Lower leg skin (tissue), 4 donors: Measurements from ENCODE around the gene ARIH1. TPM values are rescaled to one million over a fixed set of nuclear protein-coding genes. Genes with fewer than 3 reads are reported as not detected.

Source experiments
- DNase-seq, 2 donors: peaks; one replicate each; pipeline ENCODE4 v3.0.0-alpha.2; 2019; ENCODE audit warnings: low spot score in 2 of 2
- H3K4me3 ChIP-seq: fragments of 200-600 bp; sonication (generic); 2 replicates; pipeline ENCODE4 v1.5.1; 2017; ENCODE audit warnings: mild to moderate bottlenecking, low read depth; ENCODE audit not compliant: poor library complexity, severe bottlenecking
- CTCF ChIP-seq, 3 donors: fragments of 450-650 bp; IDR thresholded peaks; one replicate each; pipeline ENCODE4 v1.5.1; 2016; ENCODE audit warnings: antibody characterized with exemption in 3 of 3, mild to moderate bottlenecking in 3 of 3, moderate library complexity in 2 of 3
- POLR2A ChIP-seq, 2 donors: fragments of 450-650 bp; IDR thresholded peaks; one replicate each; pipeline ENCODE4 v1.6.1; 2016 to 2017; ENCODE audit warnings: antibody characterized with exemption in 2 of 2, mild to moderate bottlenecking in 1 of 2, moderate library complexity in 1 of 2
- WGBS, 2 donors: methylation state at CpG; one replicate each; pipeline ENCODE4 v1.1.5; 2018; 5-methylcytosine and 5-hydroxymethylcytosine counted together
- intact Hi-C: fragments of 100-400 bp; cut with DNase I; formaldehyde crosslinking; loops from one replicate; pipeline ENCODE4 v1.15.0; 2023; ENCODE audit warnings: low total_unique reads
- total RNA-seq, 4 donors: library from RNA; depleted of rRNA; stranded (reverse); fragments of >200 nt; gene quantifications; one replicate each; pipeline ENCODE4 v1.1.0, GENCODE V29; 2016

ARIH1 gene
- total RNA-seq, 4 donors from 2014 or later, result 71.8 to 126 (median 114) TPM

- WGBS, 2 donors, result 78 to 92% methylated on average over 3 of the region's 3 CpGs
- intact Hi-C loops, result no loop called here
- TF ChIP-seq CTCF (IDR thresholded peaks at IDR 0.05) (no peak), POLR2A (IDR thresholded peaks at IDR 0.05) (no peak)
- DNase-seq, result no peak
- no peak overlapping the region for H3K4me3 ChIP-seq
Measured at GRCh38 chr15:72534523-72534922, 60.4 kb downstream of the ARIH1 start.

- intact Hi-C loops, result no loop called here
- no peak for DNase-seq
- TF ChIP-seq POLR2A (IDR thresholded peaks at IDR 0.05), result no peak
- no peak for TF ChIP-seq CTCF (IDR thresholded peaks at IDR 0.05)
- H3K4me3 ChIP-seq, result no peak overlapping the region
- WGBS, 2 donors, result 66 to 72% methylated on average over 3 of the region's 3 CpGs
Measured at GRCh38 chr15:72535911-72536310, 61.8 kb downstream of the ARIH1 start.

GRCh38 chr15:72536506-72536905, 62.4 kb downstream of the ARIH1 start:
- 77 to 88% methylated on average over 3 of the region's 3 CpGs for WGBS, 2 donors
- TF ChIP-seq POLR2A (IDR thresholded peaks at IDR 0.05), result no peak
- TF ChIP-seq CTCF (IDR thresholded peaks at IDR 0.05), result no peak
- intact Hi-C loops, result no loop called here
- no peak for DNase-seq
- H3K4me3 ChIP-seq, result no peak overlapping the region

- no peak for DNase-seq
- no peak overlapping the region for H3K4me3 ChIP-seq
- intact Hi-C loops, result no loop called here
- TF ChIP-seq CTCF (IDR thresholded peaks at IDR 0.05), result no peak
- no peak for TF ChIP-seq POLR2A (IDR thresholded peaks at IDR 0.05)
Measured at GRCh38 chr15:72538931-72539330, 64.8 kb downstream of the ARIH1 start.

DNA sequence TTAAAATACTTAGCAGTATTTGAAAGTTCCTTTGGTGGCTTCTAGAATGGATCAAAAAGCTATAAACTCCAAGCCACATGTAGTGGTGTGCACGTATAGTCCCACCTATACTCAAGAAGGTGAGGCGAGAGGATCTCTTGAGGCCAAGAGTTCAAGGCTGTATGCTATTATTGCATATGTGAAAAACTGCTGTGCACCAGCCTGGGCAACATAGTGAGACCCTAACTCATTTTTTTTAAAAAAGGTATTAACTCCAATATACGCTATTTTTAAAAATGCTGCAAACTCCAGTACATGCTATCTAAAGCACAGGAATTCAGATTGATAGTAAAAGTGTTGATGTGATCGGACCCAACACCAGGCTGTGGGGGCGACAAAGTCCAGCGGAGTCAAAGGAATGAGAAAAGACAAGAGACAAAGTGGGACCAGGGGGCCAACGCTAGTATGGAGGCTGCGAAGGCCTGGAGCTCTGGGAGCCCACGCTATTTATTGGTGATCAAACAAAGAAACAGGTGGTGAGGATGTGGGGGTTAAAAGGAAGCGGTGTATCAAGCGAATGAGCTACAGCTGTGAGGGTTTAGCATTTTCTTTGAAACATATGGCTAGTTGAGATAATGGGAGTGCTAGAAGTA, 66.6 kb downstream of the ARIH1 start:
- H3K4me3 ChIP-seq, result no peak overlapping the region
- intact Hi-C loops, result loop anchor here (10.0 kb wide), 1 partner anchor 656 kb away; no protein-coding TSS in a partner anchor
- no peak for DNase-seq
- WGBS, 2 donors, result 96 to 97% methylated on average over 11 of the region's 11 CpGs
- TF ChIP-seq CTCF (IDR thresholded peaks at IDR 0.05) (no peak), POLR2A (IDR thresholded peaks at IDR 0.05) (no peak)

GRCh38 chr15:72541674-72542073, 67.5 kb downstream of the ARIH1 start:
- no peak for DNase-seq
- no peak for TF ChIP-seq POLR2A (IDR thresholded peaks at IDR 0.05)
- no peak for TF ChIP-seq CTCF (IDR thresholded peaks at IDR 0.05)
- intact Hi-C loops, result loop anchor here (10.0 kb wide), 1 partner anchor 657 kb away; no protein-coding TSS in a partner anchor
- H3K4me3 ChIP-seq, result no peak overlapping the region
